ENCODE results near the gene ERBIN. TPM values are rescaled to one million over a fixed set of nuclear protein-coding genes. Genes with fewer than 3 reads are reported as not detected.

Gene ERBIN
- total and polyA plus RNA-seq, 10 of the 15 experiments (the other 5 are each of a cell fraction or from before 2014, with no cell fraction given): 9.5 to 91.1 (median 49.4) TPM

DNA sequence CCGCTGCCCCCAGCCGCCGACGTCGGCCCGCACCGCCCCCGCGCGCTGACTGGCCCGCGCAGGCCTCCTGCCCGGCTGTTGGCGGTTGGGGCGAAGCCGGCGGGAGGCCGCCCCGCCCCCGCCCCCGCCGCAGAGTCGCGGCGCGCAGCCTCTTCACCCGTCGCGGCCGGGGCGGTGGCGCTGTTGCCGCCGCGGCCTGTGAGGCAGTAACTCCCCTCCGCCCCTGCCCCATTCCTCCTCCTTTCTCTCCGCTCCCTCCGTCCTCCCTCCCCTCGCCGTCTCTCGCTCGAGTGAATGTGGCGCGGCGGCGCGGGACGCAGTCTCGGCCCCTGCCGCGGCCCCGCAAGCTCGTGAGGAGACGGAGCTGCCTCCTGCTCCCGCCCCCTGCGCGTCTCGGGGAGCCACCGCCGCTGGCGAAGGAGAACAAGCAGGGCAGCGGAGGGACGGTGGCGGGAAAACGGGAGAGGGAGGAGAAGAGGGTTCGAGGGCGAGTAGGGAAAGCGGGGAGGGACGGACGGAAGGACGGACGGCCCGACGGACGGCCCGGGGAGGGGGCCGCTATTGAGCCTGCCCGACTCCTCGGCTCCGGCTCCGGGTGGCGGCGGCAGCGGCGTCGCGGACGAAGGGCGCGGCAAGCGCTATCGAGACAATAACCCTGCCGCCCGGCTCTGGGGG is 637 bp upstream of the ERBIN start (continued):
- TF ChIP-seq, protein P1, sequence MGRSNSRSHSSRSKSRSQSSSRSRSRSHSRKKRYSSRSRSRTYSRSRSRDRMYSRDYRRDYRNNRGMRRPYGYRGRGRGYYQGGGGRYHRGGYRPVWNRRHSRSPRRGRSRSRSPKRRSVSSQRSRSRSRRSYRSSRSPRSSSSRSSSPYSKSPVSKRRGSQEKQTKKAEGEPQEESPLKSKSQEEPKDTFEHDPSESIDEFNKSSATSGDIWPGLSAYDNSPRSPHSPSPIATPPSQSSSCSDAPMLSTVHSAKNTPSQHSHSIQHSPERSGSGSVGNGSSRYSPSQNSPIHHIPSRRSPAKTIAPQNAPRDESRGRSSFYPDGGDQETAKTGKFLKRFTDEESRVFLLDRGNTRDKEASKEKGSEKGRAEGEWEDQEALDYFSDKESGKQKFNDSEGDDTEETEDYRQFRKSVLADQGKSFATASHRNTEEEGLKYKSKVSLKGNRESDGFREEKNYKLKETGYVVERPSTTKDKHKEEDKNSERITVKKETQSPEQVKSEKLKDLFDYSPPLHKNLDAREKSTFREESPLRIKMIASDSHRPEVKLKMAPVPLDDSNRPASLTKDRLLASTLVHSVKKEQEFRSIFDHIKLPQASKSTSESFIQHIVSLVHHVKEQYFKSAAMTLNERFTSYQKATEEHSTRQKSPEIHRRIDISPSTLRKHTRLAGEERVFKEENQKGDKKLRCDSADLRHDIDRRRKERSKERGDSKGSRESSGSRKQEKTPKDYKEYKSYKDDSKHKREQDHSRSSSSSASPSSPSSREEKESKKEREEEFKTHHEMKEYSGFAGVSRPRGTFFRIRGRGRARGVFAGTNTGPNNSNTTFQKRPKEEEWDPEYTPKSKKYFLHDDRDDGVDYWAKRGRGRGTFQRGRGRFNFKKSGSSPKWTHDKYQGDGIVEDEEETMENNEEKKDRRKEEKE (IDR thresholded peaks at IDR 0.05): no peak
- peak; percentile 75 for TF ChIP-seq HDGF (IDR thresholded peaks at IDR 0.05)
- TF ChIP-seq MEF2B (IDR thresholded peaks at IDR 0.05; ENCODE audit: partially characterized antibody, poor library complexity, severe bottlenecking): no peak
- TF ChIP-seq POLR2A (IDR thresholded peaks at IDR 0.05; ENCODE audit: low read depth, low read length): peak; percentile 87
- TF ChIP-seq E2F4 (IDR thresholded peaks at IDR 0.05; ENCODE audit: low read depth, low read length): no peak
- TF ChIP-seq NR2F1 (conservative IDR thresholded peaks at IDR 0.05): peak; percentile 19; the same call in 1 of the 2 replicates
- TF ChIP-seq EED (IDR thresholded peaks at IDR 0.05; ENCODE audit: low read depth): 0 out of 2 replicates have a peak, but pooled peaks have one; percentile 13
- TF ChIP-seq, protein P2, sequence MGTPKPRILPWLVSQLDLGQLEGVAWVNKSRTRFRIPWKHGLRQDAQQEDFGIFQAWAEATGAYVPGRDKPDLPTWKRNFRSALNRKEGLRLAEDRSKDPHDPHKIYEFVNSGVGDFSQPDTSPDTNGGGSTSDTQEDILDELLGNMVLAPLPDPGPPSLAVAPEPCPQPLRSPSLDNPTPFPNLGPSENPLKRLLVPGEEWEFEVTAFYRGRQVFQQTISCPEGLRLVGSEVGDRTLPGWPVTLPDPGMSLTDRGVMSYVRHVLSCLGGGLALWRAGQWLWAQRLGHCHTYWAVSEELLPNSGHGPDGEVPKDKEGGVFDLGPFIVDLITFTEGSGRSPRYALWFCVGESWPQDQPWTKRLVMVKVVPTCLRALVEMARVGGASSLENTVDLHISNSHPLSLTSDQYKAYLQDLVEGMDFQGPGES (IDR thresholded peaks at IDR 0.05): 0 out of 2 replicates have a peak, but pooled peaks have one; percentile 24
- no peak for TF ChIP-seq FOXM1 (IDR thresholded peaks at IDR 0.05; ENCODE audit: low read depth, low read length)
- TF ChIP-seq, protein P3, sequence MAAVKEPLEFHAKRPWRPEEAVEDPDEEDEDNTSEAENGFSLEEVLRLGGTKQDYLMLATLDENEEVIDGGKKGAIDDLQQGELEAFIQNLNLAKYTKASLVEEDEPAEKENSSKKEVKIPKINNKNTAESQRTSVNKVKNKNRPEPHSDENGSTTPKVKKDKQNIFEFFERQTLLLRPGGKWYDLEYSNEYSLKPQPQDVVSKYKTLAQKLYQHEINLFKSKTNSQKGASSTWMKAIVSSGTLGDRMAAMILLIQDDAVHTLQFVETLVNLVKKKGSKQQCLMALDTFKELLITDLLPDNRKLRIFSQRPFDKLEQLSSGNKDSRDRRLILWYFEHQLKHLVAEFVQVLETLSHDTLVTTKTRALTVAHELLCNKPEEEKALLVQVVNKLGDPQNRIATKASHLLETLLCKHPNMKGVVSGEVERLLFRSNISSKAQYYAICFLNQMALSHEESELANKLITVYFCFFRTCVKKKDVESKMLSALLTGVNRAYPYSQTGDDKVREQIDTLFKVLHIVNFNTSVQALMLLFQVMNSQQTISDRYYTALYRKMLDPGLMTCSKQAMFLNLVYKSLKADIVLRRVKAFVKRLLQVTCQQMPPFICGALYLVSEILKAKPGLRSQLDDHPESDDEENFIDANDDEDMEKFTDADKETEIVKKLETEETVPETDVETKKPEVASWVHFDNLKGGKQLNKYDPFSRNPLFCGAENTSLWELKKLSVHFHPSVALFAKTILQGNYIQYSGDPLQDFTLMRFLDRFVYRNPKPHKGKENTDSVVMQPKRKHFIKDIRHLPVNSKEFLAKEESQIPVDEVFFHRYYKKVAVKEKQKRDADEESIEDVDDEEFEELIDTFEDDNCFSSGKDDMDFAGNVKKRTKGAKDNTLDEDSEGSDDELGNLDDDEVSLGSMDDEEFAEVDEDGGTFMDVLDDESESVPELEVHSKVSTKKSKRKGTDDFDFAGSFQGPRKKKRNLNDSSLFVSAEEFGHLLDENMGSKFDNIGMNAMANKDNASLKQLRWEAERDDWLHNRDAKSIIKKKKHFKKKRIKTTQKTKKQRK (IDR thresholded peaks at IDR 0.05; ENCODE audit: low read depth, low read length): no peak
- TF ChIP-seq, protein P4, sequence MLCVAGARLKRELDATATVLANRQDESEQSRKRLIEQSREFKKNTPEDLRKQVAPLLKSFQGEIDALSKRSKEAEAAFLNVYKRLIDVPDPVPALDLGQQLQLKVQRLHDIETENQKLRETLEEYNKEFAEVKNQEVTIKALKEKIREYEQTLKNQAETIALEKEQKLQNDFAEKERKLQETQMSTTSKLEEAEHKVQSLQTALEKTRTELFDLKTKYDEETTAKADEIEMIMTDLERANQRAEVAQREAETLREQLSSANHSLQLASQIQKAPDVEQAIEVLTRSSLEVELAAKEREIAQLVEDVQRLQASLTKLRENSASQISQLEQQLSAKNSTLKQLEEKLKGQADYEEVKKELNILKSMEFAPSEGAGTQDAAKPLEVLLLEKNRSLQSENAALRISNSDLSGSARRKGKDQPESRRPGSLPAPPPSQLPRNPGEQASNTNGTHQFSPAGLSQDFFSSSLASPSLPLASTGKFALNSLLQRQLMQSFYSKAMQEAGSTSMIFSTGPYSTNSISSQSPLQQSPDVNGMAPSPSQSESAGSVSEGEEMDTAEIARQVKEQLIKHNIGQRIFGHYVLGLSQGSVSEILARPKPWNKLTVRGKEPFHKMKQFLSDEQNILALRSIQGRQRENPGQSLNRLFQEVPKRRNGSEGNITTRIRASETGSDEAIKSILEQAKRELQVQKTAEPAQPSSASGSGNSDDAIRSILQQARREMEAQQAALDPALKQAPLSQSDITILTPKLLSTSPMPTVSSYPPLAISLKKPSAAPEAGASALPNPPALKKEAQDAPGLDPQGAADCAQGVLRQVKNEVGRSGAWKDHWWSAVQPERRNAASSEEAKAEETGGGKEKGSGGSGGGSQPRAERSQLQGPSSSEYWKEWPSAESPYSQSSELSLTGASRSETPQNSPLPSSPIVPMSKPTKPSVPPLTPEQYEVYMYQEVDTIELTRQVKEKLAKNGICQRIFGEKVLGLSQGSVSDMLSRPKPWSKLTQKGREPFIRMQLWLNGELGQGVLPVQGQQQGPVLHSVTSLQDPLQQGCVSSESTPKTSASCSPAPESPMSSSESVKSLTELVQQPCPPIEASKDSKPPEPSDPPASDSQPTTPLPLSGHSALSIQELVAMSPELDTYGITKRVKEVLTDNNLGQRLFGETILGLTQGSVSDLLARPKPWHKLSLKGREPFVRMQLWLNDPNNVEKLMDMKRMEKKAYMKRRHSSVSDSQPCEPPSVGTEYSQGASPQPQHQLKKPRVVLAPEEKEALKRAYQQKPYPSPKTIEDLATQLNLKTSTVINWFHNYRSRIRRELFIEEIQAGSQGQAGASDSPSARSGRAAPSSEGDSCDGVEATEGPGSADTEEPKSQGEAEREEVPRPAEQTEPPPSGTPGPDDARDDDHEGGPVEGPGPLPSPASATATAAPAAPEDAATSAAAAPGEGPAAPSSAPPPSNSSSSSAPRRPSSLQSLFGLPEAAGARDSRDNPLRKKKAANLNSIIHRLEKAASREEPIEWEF (IDR thresholded peaks at IDR 0.05; ENCODE audit: insufficient replicate concordance, low read depth, low read length): no peak
- no peak for TF ChIP-seq ZBED1 (IDR thresholded peaks at IDR 0.05; ENCODE audit: borderline replicate concordance)
- TF ChIP-seq MXI1 (IDR thresholded peaks at IDR 0.05; ENCODE audit: low read depth, low read length): no peak
- TF ChIP-seq CREM (IDR thresholded peaks at IDR 0.05; ENCODE audit: low read depth): no peak
- peak; percentile 19; the same call in 1 of the 2 replicates for TF ChIP-seq ZNF217 (IDR thresholded peaks at IDR 0.05)

Measured in GM12878 (cell line).